HUES64 (cell line): ENCODE results near the gene SLC66A2.
"Not testable (repeated sequence)": the region's sequence is repeated elsewhere in the genome, so short reads cannot be mapped to it uniquely, and the experiment has no call there.

Source experiments
- H3K27ac ChIP-seq: 2 replicates; pipeline ENCODE4 v1.7.0; 2013; ENCODE audit warnings: low read depth, low read length, inconsistent platforms
- H3K27me3 ChIP-seq: 2 replicates; pipeline ENCODE4 v1.6.1; 2013; ENCODE audit warnings: mild to moderate bottlenecking, low read length; ENCODE audit not compliant: insufficient read depth
- H3K36me3 ChIP-seq: 2 replicates; pipeline ENCODE4 v1.6.1; 2013; ENCODE audit warnings: mild to moderate bottlenecking, low read length; ENCODE audit not compliant: insufficient read depth
- H3K4me1 ChIP-seq: 2 replicates; pipeline ENCODE4 v1.6.1; 2013; ENCODE audit warnings: mild to moderate bottlenecking, low read length, moderate library complexity; ENCODE audit not compliant: insufficient read depth
- H3K4me3 ChIP-seq: 2 replicates; pipeline ENCODE4 v1.5.1; 2013; ENCODE audit warnings: mild to moderate bottlenecking, low read length, moderate library complexity
- H3K9ac ChIP-seq: 2 replicates; pipeline ENCODE4 v1.6.1; 2013; ENCODE audit warnings: mild to moderate bottlenecking, low read depth, low read length
- H3K9me3 ChIP-seq: 2 replicates; pipeline ENCODE4 v1.6.1; 2013; ENCODE audit warnings: low read depth, low read length; ENCODE audit not compliant: insufficient read depth
- WGBS: fragments of 150-250, 120-280 bp; methylation state at CpG from one replicate; pipeline ENCODE4 v1.1.7; 2013; ENCODE audit warnings: missing lambda C conversion rate; 5-methylcytosine and 5-hydroxymethylcytosine counted together

Gene SLC66A2

GRCh38 chr18:79970419-79971133 is 19.1 kb upstream of the SLC66A2 start:
- peaks cover 1% of the 10 kb centered on the region for H3K4me1 ChIP-seq
- no peaks in the 10 kb centered on the region for H3K9me3 ChIP-seq
- H3K27ac ChIP-seq: no peak overlapping the region
- no peak overlapping the region for H3K9ac ChIP-seq
- H3K36me3 ChIP-seq: peaks cover 56% of the 10 kb centered on the region
- no peak overlapping the region for H3K4me3 ChIP-seq
- H3K27me3 ChIP-seq: peaks cover under 1% of the 10 kb centered on the region
- WGBS: 95% methylated on average over 12 of the region's 12 CpGs

- Histone ChIP-seq H3K9me3 (no peaks in the 10 kb centered on the region), H3K9ac (no peak overlapping the region), H3K27ac (peak overlapping the region; percentile 0; the same call in 1 of the 2 replicates), H3K36me3 (peaks cover 6% of the 10 kb centered on the region; the same call in 1 of the 2 replicates), H3K27me3 (peaks cover 53% of the 10 kb centered on the region), H3K4me1 (peaks cover 14% of the 10 kb centered on the region), H3K4me3 (peak overlapping the region; percentile 48; the same call in 1 of the 2 replicates)
- WGBS: 37% methylated on average over 20 of the region's 24 CpGs
These were observed 13.9 kb upstream of the SLC66A2 start for GRCh38 chr18:79965119-79965902.

- peaks cover 59% of the 10 kb centered on the region for H3K27me3 ChIP-seq
- H3K27ac ChIP-seq: peak within 1 kb of the TSS; percentile 0; the same call in 1 of the 2 replicates
- peaks cover 20% of the 10 kb centered on the region for H3K4me1 ChIP-seq
- 9% methylated on average over 72 of the region's 73 CpGs for WGBS
- H3K4me3 ChIP-seq: peak within 1 kb of the TSS; percentile 48
- no peaks in the 10 kb centered on the region for H3K9me3 ChIP-seq
- H3K36me3 ChIP-seq: no peaks in the 10 kb centered on the region
- peak within 1 kb of the TSS; percentile 24; the same call in 1 of the 2 replicates for H3K9ac ChIP-seq
These were observed 13.1 kb upstream of the SLC66A2 start, which contains the start of gene HSBP1L1 for GRCh38 chr18:79964330-79965118. Gene HSBP1L1, plus strand, starts transcription at chr18:79964643. Its CDS starts 93 bp downstream, at chr18:79964736.

- H3K4me3 ChIP-seq: peak overlapping the region; percentile 48
These were observed 12.3 kb upstream of the SLC66A2 start for GRCh38 chr18:79963658-79964329.

GRCh38 chr18:79962835-79963657 is 11.6 kb upstream of the SLC66A2 start:
- H3K27me3 ChIP-seq: peaks cover 73% of the 10 kb centered on the region
- no peaks in the 10 kb centered on the region for H3K9me3 ChIP-seq
- peaks cover 27% of the 10 kb centered on the region for H3K4me1 ChIP-seq
- 91% methylated on average over 29 of the region's 30 CpGs for WGBS
- no peaks in the 10 kb centered on the region for H3K36me3 ChIP-seq
- H3K9ac ChIP-seq: no peak overlapping the region
- H3K4me3 ChIP-seq: no peak overlapping the region
- H3K27ac ChIP-seq: no peak overlapping the region

More at GRCh38 chr18:79963658-79964329, 12.3 kb upstream of the SLC66A2 start:
- Histone ChIP-seq H3K36me3 (no peaks in the 10 kb centered on the region), H3K9me3 (no peaks in the 10 kb centered on the region), H3K9ac (no peak overlapping the region), H3K27ac (no peak overlapping the region), H3K4me1 (peaks cover 24% of the 10 kb centered on the region), H3K27me3 (peaks cover 67% of the 10 kb centered on the region)
- 90% methylated on average over 30 of the region's 30 CpGs for WGBS

GRCh38 chr18:79962311-79962710 is 10.9 kb upstream of the SLC66A2 start:
- H3K36me3 ChIP-seq: no peaks in the 10 kb centered on the region
- peaks cover 27% of the 10 kb centered on the region for H3K4me1 ChIP-seq
- no peaks in the 10 kb centered on the region for H3K9me3 ChIP-seq
- peaks cover 73% of the 10 kb centered on the region for H3K27me3 ChIP-seq
- H3K27ac ChIP-seq: no peak overlapping the region
- no peak overlapping the region for H3K4me3 ChIP-seq
- no peak overlapping the region for H3K9ac ChIP-seq
- WGBS: 82% methylated on average over 10 of the region's 10 CpGs

- no peaks in the 10 kb centered on the region for H3K9me3 ChIP-seq
- no peaks in the 10 kb centered on the region for H3K36me3 ChIP-seq
- H3K27me3 ChIP-seq: peaks cover 73% of the 10 kb centered on the region
- WGBS: 69% methylated on average over 29 of the region's 29 CpGs
- H3K27ac ChIP-seq: no peak overlapping the region
- no peak overlapping the region for H3K4me3 ChIP-seq
- no peak overlapping the region for H3K9ac ChIP-seq
- peaks cover 27% of the 10 kb centered on the region for H3K4me1 ChIP-seq
These were observed 10.3 kb upstream of the SLC66A2 start for GRCh38 chr18:79961527-79962291.

- Histone ChIP-seq H3K36me3 (no peaks in the 10 kb centered on the region), H3K9ac (no peak overlapping the region), H3K27ac (no peak overlapping the region), H3K4me3 (no peak overlapping the region), H3K9me3 (no peaks in the 10 kb centered on the region), H3K4me1 (peaks cover 27% of the 10 kb centered on the region), H3K27me3 (peaks cover 80% of the 10 kb centered on the region)
- WGBS: 83% methylated on average over 16 of the region's 16 CpGs
These were observed 9.6 kb upstream of the SLC66A2 start for GRCh38 chr18:79960921-79961526.

- peaks cover 23% of the 10 kb centered on the region for H3K4me1 ChIP-seq
- not testable (repeated sequence) for H3K27ac ChIP-seq, H3K36me3 ChIP-seq, H3K9me3 ChIP-seq, H3K9ac ChIP-seq
- 4% methylated on average over 9 of the region's 12 CpGs for WGBS
- peaks cover 83% of the 10 kb centered on the region for H3K27me3 ChIP-seq
- peak overlapping the region; percentile 30 for H3K4me3 ChIP-seq
These were observed 8.8 kb upstream of the SLC66A2 start for GRCh38 chr18:79960161-79960801.
